HEK293 (cell line): ENCODE data around the gene DSCAM.

Source experiments
- CTCF ChIP-seq: fragments of 450-650 bp; formaldehyde crosslinking; IDR thresholded peaks from 2 replicates; pipeline ENCODE4 v1.5.1; 2016; ENCODE audit warnings: missing biosample characterization, missing genetic modification characterization
- KLF7 ChIP-seq: fragments of 450-650 bp; formaldehyde crosslinking; IDR thresholded peaks from 2 replicates; pipeline ENCODE4 v1.5.1; 2016; ENCODE audit warnings: missing biosample characterization, missing genetic modification characterization, borderline replicate concordance
- ZBTB1 ChIP-seq: fragments of 450-650 bp; formaldehyde crosslinking; IDR thresholded peaks from 2 replicates; pipeline ENCODE4 v1.5.1; 2016; ENCODE audit warnings: missing biosample characterization, missing genetic modification characterization
- ZNF138 ChIP-seq: fragments of 450-650 bp; formaldehyde crosslinking; IDR thresholded peaks from 2 replicates; pipeline ENCODE4 v1.5.1; 2016; ENCODE audit warnings: missing biosample characterization, missing genetic modification characterization, borderline replicate concordance
- ZNF146 ChIP-seq: fragments of 450-650 bp; formaldehyde crosslinking; IDR thresholded peaks from 2 replicates; pipeline ENCODE4 v1.5.1; 2016; ENCODE audit warnings: missing biosample characterization, missing genetic modification characterization
- ZNF488 ChIP-seq: fragments of 450-650 bp; formaldehyde crosslinking; IDR thresholded peaks from 2 replicates; pipeline ENCODE4 v1.5.1; 2016; ENCODE audit warnings: missing biosample characterization, missing genetic modification characterization
- ZNF558 ChIP-seq: fragments of 450-650 bp; formaldehyde crosslinking; IDR thresholded peaks from 2 replicates; pipeline ENCODE4 v1.5.1; 2016; ENCODE audit warnings: missing biosample characterization, missing genetic modification characterization
- ZNF658 ChIP-seq: fragments of 450-650 bp; formaldehyde crosslinking; IDR thresholded peaks from 2 replicates; pipeline ENCODE4; 2016; ENCODE audit warnings: missing biosample characterization, missing genetic modification characterization

GRCh38 chr21:40615505-40616376, 231.2 kb downstream of the DSCAM start:
- TF ChIP-seq CTCF (tag by site-specific recombination) (no peak), ZBTB1 (tag by site-specific recombination) (no peak), ZNF558 (tag by site-specific recombination) (no peak), ZNF146 (tag by site-specific recombination) (no peak), KLF7 (tag by site-specific recombination) (no peak), ZNF138 (tag by site-specific recombination) (no peak), ZNF488 (tag by site-specific recombination) (no peak), ZNF658 (no peak)
